Breast epithelium (tissue), 4 donors: Measurements from ENCODE around the gene PCDH8. TPM values are rescaled to one million over a fixed set of nuclear protein-coding genes. Genes with fewer than 3 reads are reported as not detected.
"Not testable (repeated sequence)": the region's sequence is repeated elsewhere in the genome, so short reads cannot be mapped to it uniquely, and the experiment has no call there.

Source experiments
- DNase-seq, 2 donors: peaks; one replicate each; pipeline ENCODE4 v3.0.0-alpha.2; 2019; ENCODE audit warnings: low spot score in 2 of 2
- H3K27ac ChIP-seq, 2 donors: fragments of 200-600 bp; sonication (generic) in 1 of 2; one replicate each; pipeline ENCODE4 v1.5.1; 2016 to 2019; ENCODE audit warnings: mild to moderate bottlenecking in 1 of 2
- H3K27me3 ChIP-seq, 2 donors: fragments of 200-600 bp; sonication (generic) in 1 of 2; one replicate each; pipeline versions ENCODE4 v1.5.1 to v1.6.0; 2017 to 2019; ENCODE audit warnings: control low read depth in 1 of 2, mild to moderate bottlenecking in 1 of 2
- H3K36me3 ChIP-seq: fragments of 200-600 bp; one replicate; pipeline ENCODE4 v1.5.1; 2019
- H3K4me1 ChIP-seq, 2 donors: fragments of 200-600 bp; sonication (generic); one replicate each; pipeline ENCODE4 v1.5.1; 2016 to 2019; ENCODE audit warnings: control low read depth in 1 of 2
- H3K4me3 ChIP-seq, 3 donors: fragments of 200-600 bp; sonication (generic); 1 replicate in 2 of 3; 2 replicates in 1 of 3; pipeline ENCODE4 v1.5.1; 2016 to 2019; ENCODE audit warnings: mild to moderate bottlenecking in 3 of 3, moderate library complexity in 2 of 3
- H3K9me3 ChIP-seq, 2 donors: fragments of 200-600 bp; sonication (generic) in 1 of 2; one replicate each; pipeline ENCODE4 v1.5.1; 2016 to 2019; ENCODE audit warnings: control low read depth in 1 of 2
- CTCF ChIP-seq, 3 donors: fragments of 450-650 bp; IDR thresholded peaks; one replicate each; pipeline ENCODE4 v1.5.1; 2016 to 2017; ENCODE audit warnings: antibody characterized with exemption in 3 of 3, mild to moderate bottlenecking in 3 of 3, moderate library complexity in 3 of 3
- POLR2A ChIP-seq: fragments of 450-650 bp; IDR thresholded peaks from one replicate; pipeline ENCODE4 v1.6.1; 2016; ENCODE audit warnings: antibody characterized with exemption, mild to moderate bottlenecking, moderate library complexity
- POLR2AphosphoS5 ChIP-seq, 3 donors: sonication (generic); formaldehyde crosslinking; IDR thresholded peaks; one replicate each; pipeline ENCODE4 v1.6.1; 2017; ENCODE audit warnings: antibody characterized with exemption in 3 of 3
- intact Hi-C: fragments of 100-400 bp; cut with DNase I; formaldehyde crosslinking; loops from one replicate; pipeline ENCODE4 v1.15.1; 2023; ENCODE audit warnings: low total_unique reads
- total RNA-seq, 3 donors: library from RNA; depleted of rRNA; stranded (reverse); fragments of >200 nt; gene quantifications; one replicate each; pipeline ENCODE4 v1.1.0, GENCODE V29; 2016

PCDH8 gene
- total RNA-seq, 3 donors from 2014 or later, result 0.66 TPM; not detected in 2

GRCh38 chr13:52830946-52831345 lies 17.5 kb downstream of the PCDH8 start:
- intact Hi-C loops, result no loop called here
- peaks cover 0 to 13% of the 10 kb centered on the region in 2 donors for H3K27me3 ChIP-seq

GRCh38 chr13:52827839-52828238 lies 20.6 kb downstream of the PCDH8 start:
- H3K36me3 ChIP-seq, result no peaks in the 10 kb centered on the region
- DNase-seq, result no peak
- H3K4me1 ChIP-seq, result no peaks in the 10 kb centered on the region
- no peaks in the 10 kb centered on the region for H3K9me3 ChIP-seq
- TF ChIP-seq POLR2AphosphoS5 (IDR thresholded peaks at IDR 0.05) (no peak), CTCF (IDR thresholded peaks at IDR 0.05) (no peak), POLR2A (no peak)
- intact Hi-C loops, result no loop called here
- no peak overlapping the region for H3K27ac ChIP-seq
- H3K4me3 ChIP-seq, result no peak overlapping the region
- H3K27me3 ChIP-seq, result peaks cover 0 to 13% of the 10 kb centered on the region in 2 donors

More at GRCh38 chr13:52830946-52831345, 17.5 kb downstream of the PCDH8 start:
- no peaks in the 10 kb centered on the region for H3K9me3 ChIP-seq
- TF ChIP-seq CTCF (IDR thresholded peaks at IDR 0.05), result no peak
- no peak for TF ChIP-seq POLR2A
- no peak for TF ChIP-seq POLR2AphosphoS5 (IDR thresholded peaks at IDR 0.05)
- no peak for DNase-seq
- no peaks in the 10 kb centered on the region for H3K36me3 ChIP-seq
- no peaks in the 10 kb centered on the region for H3K4me1 ChIP-seq
- H3K4me3 ChIP-seq, result no peak overlapping the region
- H3K27ac ChIP-seq, result no peak overlapping the region

- DNase-seq, H3K9me3 ChIP-seq, intact Hi-C loops, H3K27ac ChIP-seq, H3K36me3 ChIP-seq, H3K4me1 ChIP-seq, H3K27me3 ChIP-seq, H3K4me3 ChIP-seq: not testable (repeated sequence)
Observed at GRCh38 chr13:52817886-52818285, 30.6 kb downstream of the PCDH8 start.

- Histone ChIP-seq H3K27me3 (no peaks in the 10 kb centered on the region), H3K4me1 (no peaks in the 10 kb centered on the region), H3K9me3 (no peaks in the 10 kb centered on the region), H3K36me3 (no peaks in the 10 kb centered on the region), H3K27ac (no peak overlapping the region), H3K4me3 (no peak overlapping the region)
- intact Hi-C loops, result no loop called here
- DNase-seq, result no peak
- TF ChIP-seq POLR2AphosphoS5 (IDR thresholded peaks at IDR 0.05) (no peak), POLR2A (no peak), CTCF (IDR thresholded peaks at IDR 0.05) (no peak)
Observed at GRCh38 chr13:52815330-52815729, 33.1 kb downstream of the PCDH8 start.

- H3K27ac ChIP-seq, result no peak overlapping the region
- no peaks in the 10 kb centered on the region for H3K36me3 ChIP-seq
- no peak for DNase-seq
- TF ChIP-seq POLR2AphosphoS5 (IDR thresholded peaks at IDR 0.05), result no peak
- no peak for TF ChIP-seq CTCF (IDR thresholded peaks at IDR 0.05)
- no peak for TF ChIP-seq POLR2A
- intact Hi-C loops, result no loop called here
- no peak overlapping the region for H3K4me3 ChIP-seq
- H3K4me1 ChIP-seq, result no peaks in the 10 kb centered on the region
- H3K27me3 ChIP-seq, result no peaks in the 10 kb centered on the region
- H3K9me3 ChIP-seq, result no peaks in the 10 kb centered on the region
Observed at GRCh38 chr13:52812941-52813340, 35.5 kb downstream of the PCDH8 start.

GRCh38 chr13:52811841-52812240 lies 36.6 kb downstream of the PCDH8 start:
- Histone ChIP-seq H3K27me3 (no peaks in the 10 kb centered on the region), H3K4me3 (no peak overlapping the region), H3K36me3 (no peaks in the 10 kb centered on the region), H3K9me3 (no peaks in the 10 kb centered on the region), H3K27ac (no peak overlapping the region), H3K4me1 (no peaks in the 10 kb centered on the region)
- no peak for DNase-seq
- intact Hi-C loops, result no loop called here
- no peak for TF ChIP-seq POLR2A
- no peak for TF ChIP-seq CTCF (IDR thresholded peaks at IDR 0.05)
- no peak for TF ChIP-seq POLR2AphosphoS5 (IDR thresholded peaks at IDR 0.05)
